KBM-7 (cell line): ENCODE results near the gene CCR3.
A peak's percentile ranks its signal among the peaks of the same experiment; 100 is the strongest.

Experiments used
- DNase-seq: peaks from one replicate; pipeline ENCODE4 v3.0.0-alpha.2; 2015
- in situ Hi-C: fragments of 300-500 bp; cut with MboI; formaldehyde crosslinking; loops from 2 replicates; pipeline ENCODE4 v1.14.3; 2020; ENCODE audit warnings: low sequenced_read_pairs, low pct_unique_long_range_greater_than_20kb, mixed read lengths

Gene CCR3

DNA sequence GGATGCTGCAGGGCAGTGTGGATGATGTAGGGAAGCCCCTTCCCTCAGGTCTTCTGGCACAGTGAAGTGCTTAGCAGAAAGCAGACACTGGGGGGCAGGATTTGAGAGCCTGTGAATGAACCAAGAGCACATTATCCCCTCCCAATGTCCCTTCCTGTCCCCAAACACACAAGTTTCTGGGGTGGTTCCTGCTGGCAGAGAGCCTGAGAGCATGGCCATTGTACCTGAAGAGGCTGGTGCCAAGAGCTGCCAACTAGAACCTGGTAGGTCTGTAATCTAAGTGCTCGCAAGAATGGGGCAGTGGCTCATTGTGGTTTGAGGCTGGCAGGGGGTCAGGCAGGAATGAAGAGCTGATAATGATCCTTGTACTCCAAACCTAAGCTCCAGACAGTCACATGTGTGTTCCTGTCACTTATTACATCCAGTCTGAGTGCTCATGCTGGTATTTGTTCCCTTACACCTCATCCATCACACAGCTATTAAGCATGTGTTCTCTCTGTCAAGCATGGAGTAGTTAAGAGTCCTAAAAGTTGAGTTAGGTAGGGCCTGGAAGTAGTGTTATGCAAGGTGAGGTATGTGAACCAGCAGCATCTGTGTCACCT lies 27.4 kb upstream of the CCR3 start:
- DNase-seq, result peak; percentile 61
- in situ Hi-C loops, result loop anchor here (10.0 kb wide), 1 partner anchor 160 kb away; the partner anchor contains the start of gene CCR5

- in situ Hi-C loops, result loop anchor here (10.0 kb wide), 1 partner anchor 159 kb away; the partner anchor contains the start of gene CCR5
- DNase-seq, result no peak
Measured at GRCh38 chr3:46215810-46216414, 26.3 kb upstream of the CCR3 start.

DNA sequence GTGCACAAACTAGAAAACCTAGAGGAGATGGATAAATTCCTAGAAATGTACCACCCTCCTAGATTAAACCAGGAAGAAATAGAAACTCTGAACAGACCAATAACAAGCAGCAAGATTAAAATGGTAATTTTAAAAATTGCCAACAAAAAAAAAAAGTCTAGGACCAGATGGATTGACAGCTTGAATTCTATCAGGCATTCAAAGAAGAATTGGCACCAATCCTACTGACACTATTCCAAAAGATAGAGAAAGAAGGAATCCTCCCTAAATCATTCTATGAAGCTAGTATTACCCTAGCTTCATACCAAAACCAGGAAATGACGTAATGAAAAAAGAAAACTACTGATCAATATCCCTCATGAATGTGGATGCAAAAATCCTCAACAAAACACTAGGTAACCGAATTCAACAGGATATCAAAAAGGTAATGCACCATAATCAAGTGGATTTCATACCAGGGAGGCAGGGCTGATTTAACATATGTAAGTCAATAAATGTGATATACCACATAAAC lies 24.0 kb upstream of the CCR3 start:
- in situ Hi-C loops, result loop anchor here (10.0 kb wide), 1 partner anchor 157 kb away; the partner anchor contains the start of gene CCR5
- DNase-seq, result no peak

DNA sequence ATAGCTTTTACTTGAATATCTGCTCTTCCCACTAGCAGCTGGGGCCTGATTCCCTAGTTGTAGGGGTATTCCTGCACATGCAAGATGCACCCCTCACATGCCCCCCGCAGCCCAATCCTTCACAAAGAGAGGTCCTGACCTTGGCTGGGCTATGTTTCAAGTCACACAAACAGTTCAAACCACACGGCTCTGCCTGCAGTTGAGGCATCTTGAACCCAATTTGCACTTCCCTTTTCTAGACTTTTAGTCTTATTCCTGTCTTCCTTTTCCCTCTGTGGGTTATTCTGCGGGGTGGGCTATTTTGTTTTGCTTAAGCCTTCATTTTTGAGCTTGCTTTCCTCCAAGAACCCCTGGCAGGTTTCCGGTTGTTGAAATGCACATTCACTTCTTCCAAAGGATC lies 20.9 kb upstream of the CCR3 start:
- in situ Hi-C loops, result no loop called here
- DNase-seq, result peak; percentile 83

- DNase-seq, result no peak
- in situ Hi-C loops, result no loop called here
Measured at GRCh38 chr3:46221938-46222337, 20.3 kb upstream of the CCR3 start.

GRCh38 chr3:46222435-46223161 lies 19.7 kb upstream of the CCR3 start:
- DNase-seq, result peak; percentile 85
- in situ Hi-C loops, result no loop called here

DNA sequence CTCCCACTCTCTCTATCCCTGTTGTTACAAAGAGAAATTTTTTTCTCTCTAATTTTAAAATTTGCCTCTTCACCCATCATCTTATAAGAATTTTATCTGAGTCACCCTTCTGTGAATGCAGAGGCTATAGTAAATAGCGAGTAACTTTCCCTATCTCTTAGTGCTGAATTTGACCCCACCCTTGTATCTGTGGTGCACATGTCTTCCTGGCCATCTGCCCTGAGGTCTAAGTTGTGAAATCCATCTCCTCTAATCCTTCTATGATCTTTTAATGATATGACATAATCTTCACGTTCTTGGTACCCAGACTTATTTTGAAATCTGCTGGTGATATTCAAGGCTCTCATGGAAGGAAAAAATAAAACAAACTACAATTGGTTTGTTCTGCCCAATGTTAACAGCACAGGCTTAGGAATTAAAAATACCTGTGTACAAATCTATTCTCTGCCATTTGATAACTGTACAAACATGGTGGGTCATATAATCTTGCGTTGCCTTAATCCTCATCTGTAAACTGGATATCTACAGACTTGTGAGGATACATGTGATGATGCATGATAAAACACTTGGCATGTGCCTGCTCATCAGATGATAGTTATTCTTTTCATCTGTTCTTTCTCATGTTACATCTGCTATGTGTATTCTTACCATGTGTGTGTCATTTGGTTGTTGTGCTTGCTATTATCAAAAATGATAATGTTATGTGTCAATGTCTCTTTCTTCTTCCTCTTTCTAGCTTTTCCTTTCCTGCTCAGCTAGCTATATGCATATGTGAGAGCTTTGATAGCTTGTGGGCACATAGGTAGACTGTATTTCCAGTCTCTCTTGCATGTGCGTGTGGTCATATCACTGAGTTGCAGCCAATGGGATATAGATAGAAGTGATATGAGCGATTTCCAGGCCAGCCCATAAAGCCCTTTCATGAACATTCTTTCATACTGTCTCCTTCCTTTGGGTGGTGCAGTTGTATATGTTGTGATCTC lies 13.7 kb upstream of the CCR3 start:
- peak; percentile 66 for DNase-seq
- in situ Hi-C loops, result no loop called here

GRCh38 chr3:46231323-46231722 lies 10.9 kb upstream of the CCR3 start:
- in situ Hi-C loops, result no loop called here
- no peak for DNase-seq

DNA sequence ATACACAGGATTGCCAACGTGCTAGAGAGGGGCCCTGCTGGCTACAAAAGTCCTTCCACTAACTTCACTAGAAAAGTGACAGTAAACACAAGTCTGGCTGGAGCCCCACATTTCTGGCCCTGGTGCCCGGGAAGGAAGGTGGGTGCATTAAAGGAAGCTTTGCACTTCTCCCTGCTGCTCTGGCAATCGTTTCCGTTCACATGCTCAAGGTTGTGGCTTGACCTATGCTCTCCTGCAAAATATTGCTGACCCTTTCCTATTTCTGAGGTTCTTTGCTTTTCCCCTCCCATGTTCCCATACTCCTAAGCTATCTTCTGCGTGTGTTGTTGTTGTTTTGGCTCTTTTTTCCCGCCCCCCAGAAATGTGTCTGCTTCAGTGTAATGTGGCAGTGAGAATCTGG lies 9.1 kb upstream of the CCR3 start:
- in situ Hi-C loops, result no loop called here
- DNase-seq, result no peak

- in situ Hi-C loops, result no loop called here
- no peak for DNase-seq
Measured at GRCh38 chr3:46235425-46235824, 6.8 kb upstream of the CCR3 start.

GRCh38 chr3:46236294-46237054 lies 5.8 kb upstream of the CCR3 start:
- in situ Hi-C loops, result no loop called here
- peak; percentile 56 for DNase-seq

DNA sequence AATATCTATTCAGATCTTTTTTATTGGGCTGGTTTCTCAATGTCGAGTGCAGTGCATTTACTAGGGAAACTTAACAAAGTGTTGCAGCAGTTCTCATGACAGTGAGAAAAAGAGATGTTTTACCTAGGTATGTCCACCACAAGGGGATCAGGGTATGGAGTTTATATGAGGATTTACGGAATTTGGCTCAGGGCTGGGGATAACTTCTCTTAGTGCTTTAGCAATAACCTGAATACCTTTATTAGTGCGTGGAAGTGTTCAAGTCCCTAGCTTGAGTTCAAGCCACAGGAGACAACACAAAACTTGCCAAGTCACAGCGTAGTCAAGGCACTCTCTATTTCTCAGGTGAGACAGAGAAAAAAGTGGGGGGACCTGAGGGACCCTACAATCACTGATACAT lies 3.9 kb upstream of the CCR3 start:
- in situ Hi-C loops, result no loop called here

GRCh38 chr3:46239301-46239938 lies 2.8 kb upstream of the CCR3 start:
- DNase-seq, result no peak
- in situ Hi-C loops, result no loop called here

More for the DNA sequence above, 3.9 kb upstream of the CCR3 start:
- DNase-seq, result no peak

- in situ Hi-C loops, result no loop called here
- no peak for DNase-seq
Measured at GRCh38 chr3:46239952-46240351, 2.3 kb upstream of the CCR3 start.

DNA sequence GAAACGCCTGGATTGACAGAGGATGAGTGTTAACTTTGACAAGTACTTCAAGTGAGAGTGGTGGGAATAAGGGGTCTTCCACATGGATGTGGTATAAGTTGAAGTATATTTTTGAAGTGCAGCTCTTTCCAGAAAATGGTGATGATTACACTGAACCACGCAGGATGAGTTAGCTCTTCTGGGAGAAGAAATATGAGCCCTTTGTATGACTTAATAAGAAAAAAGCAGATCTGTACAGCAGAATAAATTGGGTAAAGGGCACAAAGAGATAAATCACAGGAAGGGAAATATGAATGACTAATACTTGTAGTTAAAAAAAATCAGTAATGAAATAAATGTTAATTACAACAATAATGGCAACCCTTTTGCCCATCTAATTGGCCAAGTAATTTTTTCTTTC lies 1.3 kb downstream of the CCR3 start:
- in situ Hi-C loops, result no loop called here
- no peak for DNase-seq

- in situ Hi-C loops, result no loop called here
- no peak for DNase-seq
Measured at GRCh38 chr3:46245146-46245545, 2.9 kb downstream of the CCR3 start.

GRCh38 chr3:46252980-46253379 lies 10.7 kb downstream of the CCR3 start:
- in situ Hi-C loops, result no loop called here
- DNase-seq, result no peak

- in situ Hi-C loops, result no loop called here
- DNase-seq, result no peak
Measured at GRCh38 chr3:46258525-46258924, 16.3 kb downstream of the CCR3 start.
